CD4-positive, CD25-positive, alpha-beta regulatory T cell (primary cell): ENCODE measurements around the gene BSN. TPM values are rescaled to one million over a fixed set of nuclear protein-coding genes. Genes with fewer than 3 reads are reported as not detected.

Experiments used
- ATAC-seq, 2 donors: fragments of 150-1000 bp; cut with Tn5 transposase; one replicate each; pipeline ENCODE4 v1.10.0; 2021; ENCODE audit warnings: low read depth in 2 of 2, moderate number of reproducible peaks in 2 of 2, moderate library complexity in 1 of 2
- DNase-seq, 3 donors: peaks; one replicate each; pipeline versions ENCODE4 v3.0.0 to v3.0.0-alpha.2; 2012 to 2022; ENCODE audit warnings: mixed read lengths in 1 of 3
- H3K27ac ChIP-seq: one replicate; pipeline ENCODE4 v1.7.0; 2013; ENCODE audit warnings: mild to moderate bottlenecking, low read length; ENCODE audit not compliant: insufficient read depth, poor library complexity, severe bottlenecking
- H3K27me3 ChIP-seq: one replicate; pipeline ENCODE4 v1.7.0; 2013; ENCODE audit warnings: low read length; ENCODE audit not compliant: control insufficient read depth, insufficient read depth
- H3K36me3 ChIP-seq: one replicate; pipeline ENCODE4 v1.7.0; 2013; ENCODE audit warnings: mild to moderate bottlenecking, low read length, moderate library complexity; ENCODE audit not compliant: control insufficient read depth, insufficient read depth
- H3K4me1 ChIP-seq: 2 replicates; pipeline ENCODE4 v1.7.0; 2013; ENCODE audit warnings: mild to moderate bottlenecking, low read length; ENCODE audit not compliant: insufficient read depth, control insufficient read depth, poor library complexity, severe bottlenecking
- H3K4me3 ChIP-seq: one replicate; pipeline ENCODE4 v1.7.0; 2013; ENCODE audit warnings: low read depth, mild to moderate bottlenecking, low read length, moderate library complexity
- H3K9me3 ChIP-seq, 2 experiments: 1 replicate in 1 of 2; 2 replicates in 1 of 2; pipeline ENCODE4 v1.7.0; 2013; ENCODE audit warnings: low read length in 2 of 2, mild to moderate bottlenecking in 1 of 2, moderate library complexity in 1 of 2; ENCODE audit not compliant: control insufficient read depth in 2 of 2
- H3K27ac Mint-ChIP-seq, 3 donors: one replicate each; pipeline ENCODE4 v1.8.0; 2020 to 2022; ENCODE audit warnings: mild to moderate bottlenecking in 3 of 3, mixed read lengths in 3 of 3, moderate library complexity in 2 of 3
- H3K27me3 Mint-ChIP-seq: one replicate; pipeline ENCODE4 v1.8.0; 2022; ENCODE audit warnings: mild to moderate bottlenecking, mixed read lengths
- H3K36me3 Mint-ChIP-seq: one replicate; pipeline ENCODE4 v1.8.0; 2020; ENCODE audit warnings: mixed read lengths
- H3K4me1 Mint-ChIP-seq, 4 donors: one replicate each; pipeline ENCODE4 v1.8.0; 2020 to 2022; ENCODE audit warnings: mixed read lengths in 4 of 4, mild to moderate bottlenecking in 1 of 4
- H3K4me3 Mint-ChIP-seq, 4 donors: one replicate each; pipeline ENCODE4 v1.8.0; 2020 to 2022; ENCODE audit warnings: mild to moderate bottlenecking in 4 of 4, mixed read lengths in 4 of 4, moderate library complexity in 3 of 4
- H3K9me3 Mint-ChIP-seq, 7 donors: one replicate each; pipeline ENCODE4 v1.8.0; 2020 to 2022; ENCODE audit warnings: mixed read lengths in 7 of 7, mild to moderate bottlenecking in 3 of 7, moderate library complexity in 2 of 7
- polyA plus RNA-seq, 4 donors: library from polyadenylated mRNA; unstranded; fragments of 300-500 nt; fragmentation: Illumina TruSeq; gene quantifications; one replicate each; pipeline ENCODE4 v1.2.3, GENCODE V29; 2021
- total RNA-seq: library from RNA; stranded (reverse); gene quantifications from one replicate; pipeline ENCODE4 v1.2.3, GENCODE V29; 2022

BSN gene
- total and polyA plus RNA-seq, 5 donors from 2014 or later = 0.12 TPM; not detected in 4

DNA sequence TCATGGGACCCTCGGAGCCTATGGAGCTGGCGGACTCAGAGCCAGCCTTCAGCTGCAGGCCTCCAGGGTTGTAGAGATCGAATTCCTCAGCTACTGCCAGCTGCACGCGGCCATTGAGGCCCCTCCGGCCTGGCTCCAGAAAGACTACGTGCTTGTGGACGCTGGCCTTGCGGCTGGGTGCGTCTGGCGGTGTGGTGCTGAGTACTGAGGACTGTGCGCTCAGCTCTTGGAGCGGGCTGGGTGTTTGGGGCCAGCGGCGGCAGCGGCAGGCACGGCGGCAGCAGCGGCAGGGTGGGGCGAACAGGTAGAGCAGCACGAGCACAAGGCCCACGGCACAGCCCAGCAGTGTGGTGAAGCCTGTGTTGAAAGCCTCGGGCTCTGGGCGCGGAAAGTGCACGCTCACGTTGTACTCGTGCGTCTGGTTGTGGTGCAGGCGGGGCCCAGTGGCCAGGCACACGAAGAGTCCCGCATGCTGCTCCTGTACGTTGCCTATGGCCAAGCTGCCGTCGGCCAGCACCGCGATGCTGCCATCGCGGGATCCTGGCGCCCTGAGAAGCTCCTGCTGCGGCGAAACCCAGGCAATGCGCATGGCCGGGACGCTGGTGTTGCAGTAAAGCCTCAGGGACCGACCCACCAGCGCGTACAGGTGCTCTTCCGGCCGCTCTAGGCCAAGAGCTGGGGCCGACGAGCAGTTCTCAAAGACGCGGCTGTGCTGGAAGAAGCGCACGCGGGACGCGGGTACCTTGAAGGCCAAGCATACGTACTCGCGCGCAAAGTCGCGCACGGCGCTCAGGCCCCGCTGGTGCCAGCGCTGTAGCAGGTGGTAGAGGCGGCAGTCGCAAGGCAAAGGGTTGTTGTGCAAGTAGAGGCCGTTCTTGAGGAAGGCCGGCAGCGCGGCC is 163.9 kb downstream of the BSN start:
- no peaks in the 10 kb centered on the region for H3K27me3 Mint-ChIP-seq
- H3K27ac Mint-ChIP-seq = peak overlapping the region in 1 of 3 donors; percentile 55
- ATAC-seq = no peak
- peak overlapping the region; percentile 93 to 97 (median 94) for H3K4me3 Mint-ChIP-seq
- no peak overlapping the region for H3K27ac ChIP-seq
- no peaks in the 10 kb centered on the region for H3K9me3 Mint-ChIP-seq
- H3K4me1 Mint-ChIP-seq = peaks cover 0 to 42% (median 20%) of the 10 kb centered on the region in 4 donors
- H3K36me3 Mint-ChIP-seq = no peaks in the 10 kb centered on the region
- no peak overlapping the region for H3K4me3 ChIP-seq
- H3K4me1 ChIP-seq = peaks cover 25% of the 10 kb centered on the region
- no peak for DNase-seq
- H3K27me3 ChIP-seq = no peaks in the 10 kb centered on the region
- H3K9me3 ChIP-seq = no peaks in the 10 kb centered on the region
- H3K36me3 ChIP-seq = peaks cover 8% of the 10 kb centered on the region

DNA sequence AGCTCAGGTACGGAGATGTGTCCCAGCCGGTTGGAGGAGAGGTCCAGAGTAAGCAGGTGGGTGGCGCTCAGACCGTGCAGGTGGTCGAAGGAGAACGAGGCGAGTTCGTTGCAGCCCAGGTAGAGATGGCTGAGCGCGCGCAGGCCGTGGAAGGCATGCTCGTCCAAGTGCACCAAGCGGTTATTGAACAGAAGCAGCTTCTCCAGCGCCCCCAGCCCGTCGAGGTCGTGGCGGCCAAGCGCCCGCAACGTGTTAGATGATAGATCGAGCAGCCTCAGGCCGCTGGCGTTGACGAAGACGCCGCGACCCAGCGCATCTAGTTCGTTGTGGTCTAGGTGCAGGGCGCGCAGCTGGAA is 164.6 kb downstream of the BSN start:
- DNase-seq = no peak
- H3K4me1 ChIP-seq = peaks cover 25% of the 10 kb centered on the region
- Mint-ChIP-seq H3K36me3 (no peaks in the 10 kb centered on the region), H3K4me3 (peak overlapping the region; percentile 93 to 97 (median 94)), H3K4me1 (peaks cover 0 to 44% (median 22%) of the 10 kb centered on the region in 4 donors), H3K9me3 (no peaks in the 10 kb centered on the region), H3K27me3 (no peaks in the 10 kb centered on the region), H3K27ac (peak overlapping the region in 2 of 3 donors; percentile 92 to 94)
- peak overlapping the region; percentile 68 for H3K4me3 ChIP-seq
- peak overlapping the region; percentile 75 for H3K27ac ChIP-seq
- H3K27me3 ChIP-seq = no peaks in the 10 kb centered on the region
- ATAC-seq = no peak
- no peaks in the 10 kb centered on the region for H3K9me3 ChIP-seq
- H3K36me3 ChIP-seq = peaks cover 8% of the 10 kb centered on the region

DNA sequence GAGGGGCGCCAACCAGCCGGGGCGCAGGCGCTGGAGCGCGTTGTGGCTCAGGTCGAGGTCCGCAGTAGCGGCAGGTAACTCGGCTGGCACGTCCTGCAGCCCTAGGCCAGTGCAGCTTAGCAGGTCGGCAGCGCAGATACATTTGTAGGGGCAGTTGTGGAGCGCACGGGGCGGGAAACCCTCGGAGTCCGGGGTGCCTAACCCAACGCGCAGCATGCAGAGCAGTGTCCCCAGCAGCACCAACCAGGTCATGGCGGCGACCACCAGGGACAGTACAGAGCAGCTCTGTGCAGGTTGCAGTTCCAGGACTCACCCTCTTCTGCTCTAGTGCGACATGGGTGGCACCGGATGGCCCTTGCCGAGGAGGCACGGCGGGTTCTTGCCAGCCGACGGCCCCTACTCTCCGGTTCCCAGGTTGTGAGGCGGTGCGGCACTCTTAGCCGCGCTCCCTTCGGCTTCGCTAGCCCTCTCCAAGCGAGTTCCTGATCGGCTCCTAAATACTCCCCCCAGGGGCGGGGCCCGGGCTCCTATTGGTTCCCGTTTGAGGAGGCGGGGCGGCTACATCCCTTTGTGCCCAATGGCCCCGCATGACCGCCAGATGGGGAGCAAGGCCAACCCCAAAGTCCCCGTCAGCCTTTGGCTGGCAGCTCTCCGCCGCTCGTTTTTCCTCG is 165.1 kb downstream of the BSN start, which contains the start of gene AMIGO3:
Gene AMIGO3, minus strand, starts transcription at position 471 of the 671 bp plus-strand sequence. Its CDS starts 219 bp downstream, at position 252.
- Mint-ChIP-seq H3K4me1 (peaks cover 0 to 47% (median 22%) of the 10 kb centered on the region in 4 donors), H3K9me3 (no peaks in the 10 kb centered on the region)
- peak within 1 kb of the TSS; percentile 68 for H3K4me3 ChIP-seq

More for the DNA sequence above, 165.1 kb downstream of the BSN start, which contains the start of gene AMIGO3:
- H3K27ac ChIP-seq = peak within 1 kb of the TSS; percentile 75
- ATAC-seq (peak; percentile 77 to 78), DNase-seq (peak; percentile 88 to 93 (median 92))
- peak within 1 kb of the TSS; percentile 93 to 97 (median 94) for H3K4me3 Mint-ChIP-seq
- H3K9me3 ChIP-seq = no peaks in the 10 kb centered on the region
- no peaks in the 10 kb centered on the region for H3K27me3 ChIP-seq
- H3K27ac Mint-ChIP-seq = peak within 1 kb of the TSS; percentile 38 to 94 (median 92)
- H3K27me3 Mint-ChIP-seq = no peaks in the 10 kb centered on the region
- no peaks in the 10 kb centered on the region for H3K36me3 Mint-ChIP-seq
- H3K36me3 ChIP-seq = peaks cover 8% of the 10 kb centered on the region
- peaks cover 25% of the 10 kb centered on the region for H3K4me1 ChIP-seq

Other genes starting within 250 kb of the BSN start
- 122 TPM for gene USP4, start 214.4 kb upstream of the BSN start, total RNA-seq
- 10 to 100 TPM; 58.2 to 64.7 (median 59.3) TPM for gene USP4, start 214.4 kb upstream of the BSN start, polyA plus RNA-seq
- 74.1 TPM for gene GPX1, start 196.1 kb upstream of the BSN start, total RNA-seq
- gene GPX1, start 196.1 kb upstream of the BSN start, polyA plus RNA-seq = 100 to 1,000 TPM; 238 to 304 (median 244) TPM
- gene RHOA, start 142.5 kb upstream of the BSN start, total RNA-seq = 319 TPM
- gene RHOA, start 142.5 kb upstream of the BSN start, polyA plus RNA-seq = 100 to 1,000 TPM; 602 to 818 (median 680) TPM
- gene TCTA, start 142.1 kb upstream of the BSN start, total RNA-seq = 27.6 TPM
- gene TCTA, start 142.1 kb upstream of the BSN start, polyA plus RNA-seq = 10 to 100 TPM; 33.5 to 39.7 (median 34.1) TPM
- 13.3 TPM for gene AMT, start 132.0 kb upstream of the BSN start, total RNA-seq
- gene AMT, start 132.0 kb upstream of the BSN start, polyA plus RNA-seq = 1 to 10 TPM in 1 of 4 donors, under 1 TPM in 3; 0.29 to 1.1 (median 0.54) TPM
- 18.7 TPM for gene NICN1, start 125.2 kb upstream of the BSN start, total RNA-seq
- 1 to 10 TPM; 7.2 to 9.2 (median 8.4) TPM for gene NICN1, start 125.2 kb upstream of the BSN start, polyA plus RNA-seq
- 15.7 TPM for gene DAG1, start 84.2 kb upstream of the BSN start, total RNA-seq
- gene DAG1, start 84.2 kb upstream of the BSN start, polyA plus RNA-seq = 1 to 10 TPM; 3.2 to 7.0 (median 3.9) TPM
- 87.7 TPM for gene APEH, start 119.9 kb downstream of the BSN start, total RNA-seq
- gene APEH, start 119.9 kb downstream of the BSN start, polyA plus RNA-seq = 100 to 1,000 TPM; 126 to 138 (median 135) TPM
- 4.1 TPM for gene MST1, start 135.0 kb downstream of the BSN start, total RNA-seq
- 1 to 10 TPM in 2 of 4 donors, under 1 TPM in 2; 0.76 to 1.6 (median 0.97) TPM for gene MST1, start 135.0 kb downstream of the BSN start, polyA plus RNA-seq
- gene RNF123, start 135.1 kb downstream of the BSN start, total RNA-seq = 47.1 TPM
- 10 to 100 TPM in 3 of 4 donors, 1 to 10 TPM in 1; 9.8 to 16.6 (median 12.6) TPM for gene RNF123, start 135.1 kb downstream of the BSN start, polyA plus RNA-seq
- gene AMIGO3, start 165.2 kb downstream of the BSN start, total RNA-seq = not detected
- 1 to 10 TPM in 3 of 4 donors, under 1 TPM in 1; 0.53 to 1.5 (median 1.1) TPM for gene AMIGO3, start 165.2 kb downstream of the BSN start, polyA plus RNA-seq
- 32.1 TPM for gene GMPPB, start 169.5 kb downstream of the BSN start, total RNA-seq
- gene GMPPB, start 169.5 kb downstream of the BSN start, polyA plus RNA-seq = 10 to 100 TPM; 14.7 to 29.7 (median 16.9) TPM
- gene IP6K1, start 232.1 kb downstream of the BSN start, total RNA-seq = 61.5 TPM
- gene IP6K1, start 232.1 kb downstream of the BSN start, polyA plus RNA-seq = 10 to 100 TPM; 31.6 to 39.6 (median 32.2) TPM
- 0.32 TPM for gene CDHR4, start 245.4 kb downstream of the BSN start, total RNA-seq
- not detected for gene CDHR4, start 245.4 kb downstream of the BSN start, polyA plus RNA-seq
- 1.2 TPM for gene INKA1, start 248.8 kb downstream of the BSN start, total RNA-seq
- 1 to 10 TPM in 1 of 4 donors, under 1 TPM in 3; 0.62 to 1.0 (median 0.82) TPM for gene INKA1, start 248.8 kb downstream of the BSN start, polyA plus RNA-seq